ENCODE data around the gene CD36.

CD36 gene

DNA sequence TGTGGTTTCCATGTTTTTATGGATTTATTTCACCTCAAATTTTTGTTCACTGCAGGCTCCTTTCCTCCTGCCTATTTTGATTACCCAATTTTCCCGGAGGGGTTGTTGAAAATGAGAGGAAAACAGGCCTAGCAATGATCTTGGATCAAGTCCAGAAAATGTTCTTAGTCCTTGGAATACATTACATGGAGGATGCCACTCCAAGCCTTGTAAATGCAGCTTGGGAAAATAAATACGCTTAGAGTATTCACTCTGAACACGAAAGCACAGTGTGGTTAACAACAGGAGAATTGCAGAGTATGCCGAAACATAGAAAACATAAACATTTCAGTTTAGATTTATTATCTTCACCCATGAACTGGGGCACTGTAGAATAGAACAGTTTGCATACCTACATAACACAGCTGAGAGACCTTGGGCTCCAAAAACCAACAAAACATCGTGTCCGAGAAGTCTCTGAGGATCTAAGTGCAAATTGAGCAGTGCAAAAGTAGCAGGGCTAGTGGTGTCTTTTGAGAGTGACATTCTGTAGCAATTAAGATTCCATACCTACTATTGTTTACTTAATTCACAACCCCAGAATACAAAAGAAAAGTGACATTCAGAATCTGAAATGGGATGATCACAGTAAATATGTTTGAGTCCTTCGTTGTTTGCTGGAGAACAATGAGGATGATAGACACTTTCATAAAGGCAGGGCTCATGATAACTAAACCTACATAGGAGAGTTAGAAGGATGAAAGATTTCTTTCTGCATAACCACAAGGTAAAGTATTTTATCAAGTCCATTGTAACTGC lies 7.6 kb upstream of the CD36 start:
- no peak for DNase-seq

DNA sequence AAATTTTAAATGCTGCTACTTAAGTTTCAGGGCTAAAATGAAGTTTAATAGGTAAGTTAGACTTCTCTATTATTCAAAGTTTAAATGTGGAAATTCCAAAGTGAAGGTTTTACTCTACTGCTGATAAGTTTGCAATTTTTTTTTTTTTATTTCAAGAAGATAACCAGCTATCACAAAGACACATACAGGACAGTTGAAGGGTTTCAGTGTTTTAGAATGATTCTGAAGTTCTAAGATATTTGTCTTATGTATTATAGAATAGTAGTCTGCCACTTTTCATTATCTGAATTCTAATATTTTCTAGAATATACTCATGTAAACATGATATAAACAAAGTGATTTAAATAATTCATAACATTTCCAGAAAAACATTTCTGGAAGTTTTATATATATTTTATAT lies 7.0 kb upstream of the CD36 start:
- no peak for DNase-seq

DNA sequence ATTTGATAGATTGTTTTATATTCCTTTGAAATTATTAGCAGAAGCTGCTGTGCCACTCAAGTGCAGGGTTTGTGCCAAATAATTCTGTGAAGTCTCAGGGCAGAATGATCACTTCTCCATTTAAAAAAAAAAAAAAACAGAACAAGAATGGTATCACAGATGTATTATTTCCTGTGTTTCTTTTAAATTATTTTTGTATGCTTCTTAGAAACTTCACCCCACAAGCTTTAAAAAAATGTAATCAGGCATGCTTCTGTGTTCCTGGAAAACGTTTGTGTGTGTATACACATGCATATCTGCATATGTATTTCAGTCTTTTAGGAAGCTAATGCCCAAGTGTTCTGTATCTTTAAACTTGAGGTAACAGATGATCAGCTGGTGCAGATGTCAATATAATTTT lies 6.3 kb upstream of the CD36 start:
- no peak for DNase-seq

DNA sequence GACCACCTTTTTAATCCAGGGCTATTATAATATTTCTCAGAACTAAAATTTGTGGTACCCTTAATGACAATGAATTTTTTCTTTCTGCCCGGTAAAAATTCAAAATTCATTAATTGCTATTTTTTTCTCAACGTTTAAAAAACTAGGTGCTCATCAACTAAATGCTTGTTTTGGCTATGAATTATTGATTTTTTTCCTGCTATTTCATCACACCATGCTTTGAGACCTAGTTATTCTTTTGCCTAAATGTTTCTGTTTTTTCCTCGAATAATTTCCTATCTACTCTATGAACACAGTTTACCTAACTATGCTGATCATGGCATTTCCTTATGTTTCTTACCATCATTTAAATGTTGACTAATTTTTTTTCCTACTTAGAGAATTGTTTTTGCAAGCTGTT lies 5.6 kb upstream of the CD36 start:
- DNase-seq: no peak

DNA sequence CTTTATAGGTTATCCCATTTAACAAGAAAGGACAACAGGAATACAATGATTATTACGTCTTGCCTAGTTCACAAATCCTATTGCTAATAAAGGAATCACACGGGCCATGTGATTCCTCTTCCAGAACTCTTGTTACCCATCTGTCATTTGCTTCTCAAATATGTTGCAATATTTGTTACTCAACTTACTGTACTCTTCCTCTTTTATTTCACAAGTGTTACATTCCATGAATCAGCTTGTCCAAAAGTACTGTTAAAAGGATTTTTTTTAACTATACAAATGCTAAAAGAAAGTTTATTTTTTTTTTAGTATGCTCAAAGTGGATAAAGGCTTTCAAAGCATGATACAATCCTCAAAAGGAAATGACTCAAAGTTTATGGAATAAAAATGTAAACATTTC lies 3.9 kb upstream of the CD36 start:
- DNase-seq: no peak

DNA sequence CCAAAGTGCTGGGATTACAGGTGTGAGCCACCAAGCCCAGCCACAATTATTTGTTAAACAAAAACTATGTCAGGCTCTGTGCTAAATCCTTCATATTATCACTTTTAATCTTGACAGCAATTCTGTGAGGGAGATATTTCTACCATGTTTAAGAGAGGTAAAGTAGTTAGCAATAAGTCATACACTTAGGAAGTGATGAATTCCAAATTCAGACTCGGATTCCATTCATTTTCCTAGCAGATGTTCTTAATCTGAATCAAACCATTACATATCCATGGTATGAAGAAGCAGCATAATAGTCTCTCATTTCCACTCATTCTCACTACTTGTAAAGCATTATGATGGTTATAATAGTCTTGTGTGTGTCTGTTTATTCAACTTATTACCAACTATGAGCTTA lies 2.9 kb upstream of the CD36 start:
- DNase-seq: no peak

DNA sequence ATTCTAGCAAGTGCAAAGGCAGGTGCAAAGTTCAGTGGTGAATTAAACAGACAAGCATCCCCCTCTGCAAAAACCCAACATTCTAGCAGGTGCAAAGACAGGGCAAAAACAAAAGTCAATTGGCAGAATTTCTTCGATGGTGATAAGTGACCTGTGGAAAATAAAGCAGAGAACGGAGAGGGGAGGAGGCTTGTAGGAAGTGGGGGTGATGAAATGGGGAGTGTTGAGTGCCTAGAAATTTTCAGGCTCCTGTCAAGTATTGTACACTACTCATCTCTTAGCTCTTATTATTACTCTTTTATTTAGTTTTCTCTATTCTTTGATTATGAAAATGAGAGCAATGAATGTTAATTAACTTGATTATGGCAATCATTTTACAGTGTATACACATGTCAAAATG lies 2.4 kb upstream of the CD36 start:
- no peak for DNase-seq

DNA sequence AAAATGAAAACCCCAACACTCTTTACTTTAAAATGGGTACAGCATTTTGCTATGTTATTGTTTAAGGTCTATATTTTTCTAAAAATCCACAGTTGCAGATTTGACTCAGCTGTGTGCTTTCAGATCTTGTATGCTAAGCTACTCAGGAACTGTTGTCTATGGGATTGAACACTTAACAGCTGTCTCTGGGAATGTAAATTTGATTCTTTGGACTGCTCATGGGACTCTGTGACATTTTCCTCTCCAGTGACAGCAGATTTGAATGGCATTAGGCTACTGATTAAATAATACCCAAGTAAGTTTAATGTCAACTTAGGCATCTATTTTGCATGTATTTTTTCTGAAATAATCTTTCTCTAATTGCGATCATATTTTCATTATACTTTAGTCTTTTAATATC lies 1.7 kb upstream of the CD36 start:
- DNase-seq: no peak

DNA sequence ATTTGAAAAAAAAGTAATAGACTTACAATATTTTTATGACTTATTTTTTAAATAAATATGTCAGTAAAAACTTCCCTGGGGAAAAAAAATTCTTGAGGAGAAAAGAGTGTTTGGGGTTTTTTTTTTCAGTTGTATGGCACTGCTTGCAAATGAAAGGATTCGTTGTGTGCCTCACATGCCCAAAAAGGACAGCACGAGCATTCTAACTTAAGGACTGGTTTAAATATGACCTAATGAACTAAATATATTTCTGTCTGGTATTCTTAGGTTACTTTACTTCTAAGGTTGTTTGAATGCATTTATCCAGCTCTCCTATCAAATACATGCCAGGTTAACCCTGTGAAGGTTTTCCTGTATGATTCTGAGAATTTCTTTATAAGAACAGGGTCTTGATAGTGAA lies 988 bp upstream of the CD36 start:
- no peak for DNase-seq

DNA sequence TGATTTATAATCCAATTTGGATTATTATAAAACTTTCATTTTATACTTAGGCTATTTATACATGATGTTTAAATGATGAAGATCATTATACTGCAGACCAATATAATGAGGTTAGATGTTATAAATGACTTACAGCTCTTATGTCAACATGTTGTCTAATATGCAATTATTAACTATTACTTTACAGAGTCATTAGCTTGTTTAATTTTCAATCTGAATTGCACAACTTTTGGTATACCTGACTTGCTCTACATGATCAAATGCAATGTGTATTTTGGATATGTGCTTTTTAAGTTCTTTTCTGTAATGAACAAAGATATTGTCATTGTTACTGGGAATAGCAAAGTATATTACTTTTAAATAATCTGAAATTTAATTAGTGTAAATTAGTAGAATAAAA lies 569 bp downstream of the CD36 start:
- DNase-seq: no peak

DNA sequence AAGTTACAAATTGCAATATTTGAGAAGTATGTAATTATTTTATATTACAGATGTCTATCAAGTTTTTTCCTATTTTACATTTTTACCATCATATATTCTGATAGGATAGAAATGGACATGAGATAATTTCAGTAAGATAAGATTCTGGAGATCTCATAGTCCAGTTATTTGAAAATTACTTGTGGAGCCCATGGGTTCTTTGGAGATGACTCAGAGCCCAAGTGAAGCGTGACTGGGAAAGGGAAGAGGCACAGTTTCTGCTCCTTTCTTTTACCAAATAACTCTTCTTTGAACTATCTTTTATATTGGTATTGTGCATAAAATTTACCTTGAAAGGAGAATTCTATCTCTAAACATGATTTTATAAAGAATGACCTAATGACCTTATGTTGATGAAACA lies 2.4 kb downstream of the CD36 start:
- no peak for DNase-seq

DNA sequence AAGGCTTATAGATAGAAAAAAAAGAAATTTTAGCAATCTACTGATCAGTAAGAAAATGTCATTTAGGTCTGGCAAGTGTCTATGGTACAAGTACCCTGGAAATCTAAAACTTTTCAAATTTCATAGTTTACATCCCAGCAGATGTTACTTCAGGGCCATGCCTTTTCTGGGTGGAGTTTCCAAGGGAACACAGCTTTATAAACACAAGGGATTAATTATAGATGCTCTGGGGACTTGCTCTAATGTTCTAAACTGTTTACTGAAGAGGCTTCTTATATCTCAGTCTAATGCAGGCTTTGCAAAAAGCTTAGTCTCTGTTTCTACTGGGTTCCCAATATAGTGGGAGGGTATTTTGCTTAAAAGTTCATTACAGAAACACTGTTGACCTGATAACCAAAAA lies 3.1 kb downstream of the CD36 start:
- no peak for DNase-seq

DNA sequence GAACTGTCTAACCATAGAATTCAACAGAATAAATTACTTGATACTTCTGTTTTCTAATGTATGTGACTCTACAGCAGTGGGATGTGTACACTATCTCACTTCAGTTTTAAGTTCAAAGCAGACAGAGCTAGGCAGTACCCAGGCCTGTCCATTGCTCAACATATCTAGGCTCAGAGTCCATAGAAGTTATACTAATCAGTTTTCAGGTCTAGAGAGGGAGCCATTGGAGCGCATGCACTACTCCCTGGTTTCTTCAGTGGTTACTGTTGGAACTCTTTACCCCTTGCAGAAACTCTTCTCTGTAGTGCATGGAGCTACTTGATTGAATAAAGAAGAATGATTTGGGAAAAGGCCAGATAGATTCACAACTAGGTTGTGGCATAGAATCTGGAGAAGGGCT lies 4.4 kb downstream of the CD36 start:
- DNase-seq: no peak

DNA sequence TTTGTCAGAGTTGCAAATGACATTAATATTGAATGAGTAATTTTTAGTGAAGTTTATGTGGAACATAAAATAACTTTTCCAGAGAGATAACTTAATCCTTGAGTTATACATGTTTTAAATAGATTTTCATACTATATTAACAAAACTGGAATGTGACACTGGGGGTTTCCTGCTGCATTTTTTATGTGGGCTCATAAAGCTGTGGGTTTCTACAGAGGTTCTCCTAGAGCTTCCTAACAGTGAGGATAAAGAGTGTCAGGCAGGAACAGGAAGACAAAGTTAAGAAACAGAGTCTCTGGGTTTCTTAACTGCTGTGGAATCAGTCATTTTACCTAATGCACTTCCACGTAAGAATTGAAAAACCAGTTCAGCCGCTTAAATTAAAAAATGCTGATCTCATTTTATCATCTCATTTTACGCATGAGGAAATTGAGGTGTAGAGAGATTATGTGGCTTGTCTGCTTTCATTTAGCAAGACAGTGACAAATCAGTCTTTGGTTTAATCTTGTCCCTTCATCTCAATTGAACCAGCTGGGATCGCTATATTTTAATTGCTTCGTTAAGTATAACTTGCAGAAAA lies 5.0 kb downstream of the CD36 start:
- DNase-seq: no peak

DNA sequence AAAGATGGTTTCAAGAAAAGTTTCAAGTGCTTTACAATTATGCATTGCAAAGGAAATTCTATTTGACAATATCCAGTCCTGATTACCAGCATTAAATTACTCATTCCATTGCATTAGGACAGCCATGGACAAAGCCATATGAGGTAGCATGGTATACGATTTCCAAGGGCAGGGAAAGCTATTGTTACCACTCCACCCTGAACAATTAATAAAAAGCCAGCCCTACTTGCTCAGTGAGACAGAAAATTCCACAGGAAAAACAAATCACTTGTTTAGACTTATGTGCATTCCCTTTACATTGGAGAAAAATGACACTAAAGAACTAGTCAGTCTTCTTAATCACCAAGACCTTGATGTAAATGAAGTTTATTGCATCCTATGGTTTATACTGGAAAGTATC lies 5.6 kb downstream of the CD36 start:
- DNase-seq: no peak

DNA sequence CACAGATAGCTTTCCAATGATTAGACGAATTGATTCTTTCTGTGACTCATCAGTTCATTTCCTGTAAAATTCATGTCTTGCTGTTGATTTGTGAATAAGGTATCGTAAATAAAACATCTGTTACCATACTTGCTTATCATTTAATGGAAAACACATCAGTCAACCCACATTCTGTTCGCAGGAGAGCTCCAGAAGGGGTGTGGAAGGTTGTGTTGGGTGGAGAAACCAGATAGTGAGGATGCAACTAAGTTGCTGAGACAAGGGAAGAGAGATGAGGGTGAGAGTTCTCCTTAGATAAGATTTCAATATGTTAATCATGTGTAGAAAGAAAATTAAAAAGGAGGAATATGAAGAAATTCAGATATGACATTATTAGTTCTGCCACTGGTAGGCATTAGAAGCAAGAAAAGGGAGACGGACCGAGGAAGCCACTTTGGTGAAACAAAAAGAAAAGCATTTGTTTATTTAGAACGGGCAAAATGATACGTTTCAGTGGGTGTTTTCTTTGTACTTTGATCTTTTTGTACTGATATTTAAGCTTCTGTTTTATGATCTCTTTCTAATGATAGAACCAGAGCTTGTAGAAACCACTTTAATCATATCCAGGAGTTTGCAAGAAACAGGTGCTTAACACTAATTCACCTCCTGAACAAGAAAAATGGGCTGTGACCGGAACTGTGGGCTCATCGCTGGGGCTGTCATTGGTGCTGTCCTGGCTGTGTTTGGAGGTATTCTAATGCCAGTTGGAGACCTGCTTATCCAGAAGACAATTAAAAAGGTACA lies 7.8 kb downstream of the CD36 start:
- no peak for DNase-seq

DNA sequence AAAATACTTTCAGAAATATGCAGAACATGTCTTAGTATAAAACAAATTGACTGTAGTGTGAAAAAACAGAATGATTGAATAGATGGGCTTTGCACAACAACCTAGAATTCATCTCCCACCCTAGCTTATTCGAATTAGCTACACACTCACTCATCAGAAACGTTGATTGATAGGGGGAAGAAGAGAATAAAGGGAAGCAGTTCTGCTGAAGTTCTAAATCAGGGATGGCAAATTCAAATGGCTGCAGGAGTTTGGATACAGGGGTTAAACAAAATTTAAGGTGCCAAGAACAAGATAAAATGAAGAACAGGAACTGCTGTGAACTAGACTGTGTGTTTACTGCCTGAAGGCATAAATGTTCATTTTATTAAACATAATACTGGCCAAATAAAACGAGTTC lies 9.0 kb downstream of the CD36 start:
- no peak for DNase-seq

DNA sequence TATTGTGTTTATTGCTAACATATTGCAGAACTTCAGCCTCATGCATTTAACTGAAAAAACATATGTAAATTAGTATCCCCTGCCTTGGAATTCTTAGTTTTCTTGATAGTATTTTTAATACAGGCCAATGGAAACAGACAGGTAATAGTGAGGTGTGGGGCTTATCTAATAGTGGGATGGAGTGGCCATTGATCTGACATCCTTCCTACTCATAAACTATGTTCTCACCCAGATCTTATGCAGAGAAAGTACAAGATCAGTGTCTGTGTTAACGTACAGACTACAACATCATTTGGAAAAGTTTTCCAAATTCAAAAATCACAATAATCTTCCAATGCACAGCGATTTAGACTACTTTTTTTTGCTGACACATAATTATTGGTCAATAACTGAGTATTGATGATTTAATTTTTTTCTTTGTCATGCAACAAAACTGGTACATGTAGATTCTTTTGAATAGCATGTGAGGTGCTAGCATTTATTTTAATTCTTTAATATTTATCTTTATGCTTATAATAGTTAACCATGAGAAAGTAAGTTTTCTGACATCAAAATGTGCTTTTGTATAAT lies 9.7 kb downstream of the CD36 start:
- DNase-seq: no peak

DNA sequence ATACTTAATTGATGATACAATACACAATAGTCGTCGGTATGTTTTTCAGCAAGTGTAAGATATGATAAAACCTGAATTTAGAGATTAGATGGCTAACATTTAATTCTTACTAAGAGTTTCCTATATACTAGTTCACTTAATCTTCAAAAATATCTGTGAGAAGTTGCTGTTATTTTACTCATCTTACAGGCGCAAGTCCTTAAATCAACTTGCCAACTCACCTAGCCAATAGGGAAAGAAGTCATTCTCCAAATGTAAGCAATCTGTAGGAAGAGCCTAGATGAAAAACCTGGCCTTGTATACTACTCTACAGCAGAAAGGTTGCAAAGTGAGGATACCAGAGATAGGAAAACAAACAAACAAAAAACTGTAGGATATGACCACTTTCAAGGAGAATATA lies 10.6 kb downstream of the CD36 start:
- DNase-seq: no peak

DNA sequence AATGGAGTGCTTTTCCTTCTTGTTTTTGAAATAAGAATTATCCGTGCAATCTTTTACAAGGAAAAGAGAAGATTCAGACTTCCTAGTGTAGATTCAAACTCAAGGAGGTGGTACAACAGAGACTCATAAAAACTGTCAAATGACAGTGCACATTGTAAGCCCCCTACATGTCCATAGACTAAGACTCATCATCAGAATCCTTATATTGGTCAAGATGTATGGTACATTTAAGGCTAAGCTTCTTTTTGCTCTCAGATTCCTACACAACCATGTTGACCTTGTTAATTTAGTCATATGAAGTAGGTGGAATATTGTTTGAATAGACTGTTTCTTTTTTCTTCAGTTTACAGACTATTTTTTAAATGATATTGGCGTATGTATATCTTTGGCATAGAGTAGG lies 11.6 kb downstream of the CD36 start:
- no peak for DNase-seq

DNA sequence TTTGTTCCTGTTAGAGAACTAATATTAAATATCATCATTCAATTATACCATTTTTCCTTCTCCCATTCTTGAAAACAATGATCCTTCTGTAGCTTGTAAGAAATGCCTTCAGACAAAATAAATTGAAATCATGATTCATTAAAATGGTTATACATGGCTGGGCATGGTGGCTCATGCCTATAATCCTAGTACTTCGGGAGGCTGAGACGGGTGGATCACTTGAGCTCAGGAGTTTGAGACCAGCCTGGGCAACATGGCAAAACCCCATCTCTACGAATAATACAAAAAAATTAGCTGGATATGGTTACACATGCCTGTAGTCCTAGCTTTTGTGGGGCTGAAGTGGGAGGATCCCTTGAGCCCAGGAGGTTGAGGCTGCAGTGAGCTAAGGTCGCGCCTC lies 13.0 kb downstream of the CD36 start:
- DNase-seq: no peak

DNA sequence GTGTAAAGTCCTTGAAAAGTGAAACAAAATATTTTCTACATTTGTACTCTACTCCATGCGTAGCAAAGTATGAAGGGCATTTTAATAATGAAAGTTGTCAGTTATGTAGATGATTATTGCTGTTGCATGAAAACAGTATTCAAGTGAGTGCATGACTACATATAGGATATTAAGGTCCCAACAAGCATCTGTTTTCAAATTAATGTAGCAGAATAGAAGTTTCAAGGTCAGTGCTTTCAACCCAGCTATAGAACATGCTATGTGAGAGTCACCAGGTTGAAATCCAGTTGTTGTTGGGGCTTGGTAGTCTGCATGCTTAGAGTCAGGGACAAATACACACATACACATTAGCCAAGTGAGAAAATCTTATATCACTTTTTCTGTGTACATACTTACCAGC lies 14.8 kb downstream of the CD36 start:
- DNase-seq: no peak

DNA sequence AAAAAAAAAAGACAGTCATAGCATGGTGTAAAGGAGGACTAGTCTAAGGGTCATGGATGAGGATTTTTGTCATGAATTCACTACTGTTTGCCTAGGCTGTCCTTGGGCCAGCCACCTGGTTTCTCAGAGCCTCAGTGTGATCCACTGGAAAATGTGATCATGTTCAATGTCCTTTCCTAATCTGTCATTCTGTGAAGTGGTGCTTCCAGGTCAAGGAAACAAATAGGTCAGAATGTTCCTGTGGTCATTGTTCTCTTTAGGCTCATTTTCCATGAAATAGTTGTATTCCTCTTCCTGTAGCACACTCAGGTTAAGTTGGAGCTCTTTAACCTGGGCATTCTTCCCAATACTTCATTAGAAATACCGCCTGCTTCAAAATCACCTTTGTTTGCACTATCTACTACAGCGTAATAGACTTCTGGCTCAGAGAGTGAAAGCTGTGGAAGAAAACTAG lies 16.5 kb downstream of the CD36 start:
- DNase-seq: no peak

DNA sequence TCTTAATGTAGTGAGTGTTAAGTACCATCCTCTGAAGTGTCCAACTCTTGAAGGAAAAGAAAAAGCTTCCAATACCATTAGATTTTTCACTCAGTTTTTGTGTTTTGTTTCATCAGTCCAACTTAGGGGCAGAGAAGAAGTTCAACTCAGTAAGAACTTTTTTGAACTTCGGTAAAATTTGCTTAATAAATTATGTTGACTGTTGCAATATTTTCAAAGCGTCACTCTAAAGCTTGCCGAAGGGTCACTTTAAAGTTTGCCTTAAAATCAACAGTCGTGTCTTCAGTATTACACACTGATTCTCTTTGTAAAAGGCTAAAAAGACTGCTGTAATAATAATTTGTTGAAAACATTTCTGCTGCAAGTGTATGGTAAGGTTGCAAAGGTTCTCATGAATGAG lies 17.6 kb downstream of the CD36 start:
- no peak for DNase-seq

All from DMS 273 treated with DMSO at 0.1 percent for 48 hours (cell line).